Lower leg skin (tissue), 4 donors: ENCODE measurements around the gene OR2AG2. TPM values are rescaled to one million over a fixed set of nuclear protein-coding genes. Genes with fewer than 3 reads are reported as not detected.

Source experiments
- DNase-seq, 2 donors: peaks; one replicate each; pipeline ENCODE4 v3.0.0-alpha.2; 2019; ENCODE audit warnings: low spot score in 2 of 2
- H3K4me3 ChIP-seq: fragments of 200-600 bp; sonication (generic); 2 replicates; pipeline ENCODE4 v1.5.1; 2017; ENCODE audit warnings: mild to moderate bottlenecking, low read depth; ENCODE audit not compliant: poor library complexity, severe bottlenecking
- CTCF ChIP-seq, 3 donors: fragments of 450-650 bp; IDR thresholded peaks; one replicate each; pipeline ENCODE4 v1.5.1; 2016; ENCODE audit warnings: antibody characterized with exemption in 3 of 3, mild to moderate bottlenecking in 3 of 3, moderate library complexity in 2 of 3
- POLR2A ChIP-seq, 2 donors: fragments of 450-650 bp; IDR thresholded peaks; one replicate each; pipeline ENCODE4 v1.6.1; 2016 to 2017; ENCODE audit warnings: antibody characterized with exemption in 2 of 2, mild to moderate bottlenecking in 1 of 2, moderate library complexity in 1 of 2
- WGBS, 2 donors: methylation state at CpG; one replicate each; pipeline ENCODE4 v1.1.5; 2018; 5-methylcytosine and 5-hydroxymethylcytosine counted together
- intact Hi-C: fragments of 100-400 bp; cut with DNase I; formaldehyde crosslinking; loops from one replicate; pipeline ENCODE4 v1.15.0; 2023; ENCODE audit warnings: low total_unique reads
- total RNA-seq, 4 donors: library from RNA; depleted of rRNA; stranded (reverse); fragments of >200 nt; gene quantifications; one replicate each; pipeline ENCODE4 v1.1.0, GENCODE V29; 2016

The OR2AG2 gene
- total RNA-seq, 4 donors from 2014 or later: not detected

GRCh38 chr11:6727971-6728760 lies 43.6 kb downstream of the OR2AG2 start:
- DNase-seq: no peak
- TF ChIP-seq CTCF (IDR thresholded peaks at IDR 0.05): no peak
- TF ChIP-seq POLR2A (IDR thresholded peaks at IDR 0.05): no peak
- intact Hi-C loops: no loop called here
- WGBS, 2 donors: 74 to 78% methylated on average over 6 of the region's 6 CpGs
- no peak overlapping the region for H3K4me3 ChIP-seq

DNA sequence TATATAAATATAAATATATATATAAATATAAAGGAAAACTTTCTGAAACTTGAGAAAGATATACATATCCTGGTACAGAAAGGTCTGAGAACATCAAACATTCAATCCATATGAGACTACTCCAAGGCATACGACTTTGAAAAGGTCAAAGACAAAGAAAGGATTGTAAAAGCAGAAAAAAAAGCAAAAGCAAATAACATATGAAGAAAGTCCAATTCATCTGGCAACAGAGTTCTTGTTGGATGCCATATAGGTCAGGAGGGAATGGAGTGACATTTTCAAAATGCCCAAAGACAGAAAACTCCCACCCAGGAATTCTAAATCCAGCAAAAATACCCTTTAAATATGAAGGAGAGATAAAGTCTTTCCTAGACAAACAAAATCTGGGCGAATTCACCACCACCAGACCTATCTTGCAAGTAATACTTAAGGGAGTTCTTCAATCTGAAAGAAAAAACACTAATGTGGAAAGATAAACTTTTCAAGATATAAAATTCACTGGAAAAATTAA lies 46.3 kb downstream of the OR2AG2 start:
- no peak for DNase-seq
- H3K4me3 ChIP-seq: no peak overlapping the region
- TF ChIP-seq CTCF (IDR thresholded peaks at IDR 0.05) (no peak), POLR2A (IDR thresholded peaks at IDR 0.05) (no peak)
- intact Hi-C loops: no loop called here
- WGBS, 2 donors: 67 to 69% methylated on average over 2 of the region's 2 CpGs

DNA sequence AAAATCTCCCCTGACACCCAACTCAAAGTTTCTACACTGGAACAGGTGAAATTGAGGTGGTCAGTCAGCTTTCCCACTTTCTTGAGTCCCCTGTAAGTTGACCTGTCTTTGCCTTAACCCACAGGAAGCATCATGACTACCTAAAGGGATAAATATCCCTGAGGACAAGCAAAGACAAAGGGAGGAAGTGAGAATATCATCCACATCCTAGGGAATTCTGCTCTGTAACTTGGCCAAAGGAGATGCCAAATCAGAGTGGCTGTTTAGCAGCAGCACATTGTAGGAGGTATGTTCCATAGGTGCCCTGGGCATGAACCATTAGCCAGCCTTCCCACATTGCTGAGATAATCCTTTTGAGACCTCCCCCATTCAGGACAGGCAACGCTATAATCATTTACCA lies 47.8 kb downstream of the OR2AG2 start:
- WGBS, 2 donors: 74 to 75% methylated on average over 1 of the region's 1 CpG
- intact Hi-C loops: no loop called here
- no peak for TF ChIP-seq POLR2A (IDR thresholded peaks at IDR 0.05)
- TF ChIP-seq CTCF (IDR thresholded peaks at IDR 0.05): no peak
- DNase-seq: no peak
- H3K4me3 ChIP-seq: no peak overlapping the region

GRCh38 chr11:6721343-6721742 lies 50.4 kb downstream of the OR2AG2 start:
- intact Hi-C loops: no loop called here
- H3K4me3 ChIP-seq: no peak overlapping the region
- no peak for TF ChIP-seq POLR2A (IDR thresholded peaks at IDR 0.05)
- no peak for TF ChIP-seq CTCF (IDR thresholded peaks at IDR 0.05)
- WGBS, 2 donors: 75 to 79% methylated on average over 1 of the region's 1 CpG
- DNase-seq: no peak

GRCh38 chr11:6719576-6719975 lies 52.2 kb downstream of the OR2AG2 start:
- TF ChIP-seq CTCF (IDR thresholded peaks at IDR 0.05) (no peak), POLR2A (IDR thresholded peaks at IDR 0.05) (no peak)
- no peak overlapping the region for H3K4me3 ChIP-seq
- intact Hi-C loops: no loop called here
- no peak for DNase-seq
- WGBS, 2 donors: 41 to 69% methylated on average over 1 of the region's 1 CpG
